GM19035 (cell line): ENCODE measurements around the gene KCNJ16.

Experiments
- ATAC-seq: cut with Tn5 transposase; IDR thresholded peaks from one replicate; pipeline ENCODE4 v1.9.1; 2021; ENCODE audit not compliant: unreplicated experiment

The KCNJ16 gene

DNA sequence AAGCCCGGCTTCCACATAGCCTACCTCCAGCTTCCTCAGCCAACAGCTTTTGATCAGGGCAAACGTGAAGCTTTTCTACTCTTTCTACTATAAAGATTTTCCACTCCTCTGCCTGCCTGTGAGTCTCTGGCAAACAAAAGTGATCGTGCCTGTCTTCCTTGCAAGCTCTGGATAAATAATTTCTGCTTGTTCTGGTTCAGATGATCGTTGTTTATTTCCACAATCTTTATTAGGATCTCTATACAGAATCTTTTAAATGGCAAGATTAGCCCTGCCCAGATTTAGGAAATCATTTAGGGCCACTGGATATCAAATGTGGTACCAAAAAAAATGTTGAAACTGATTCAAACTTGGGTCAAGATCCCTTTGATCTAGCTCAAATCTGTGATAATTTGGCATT is 20.4 kb downstream of the KCNJ16 start:
- ATAC-seq: no peak

DNA sequence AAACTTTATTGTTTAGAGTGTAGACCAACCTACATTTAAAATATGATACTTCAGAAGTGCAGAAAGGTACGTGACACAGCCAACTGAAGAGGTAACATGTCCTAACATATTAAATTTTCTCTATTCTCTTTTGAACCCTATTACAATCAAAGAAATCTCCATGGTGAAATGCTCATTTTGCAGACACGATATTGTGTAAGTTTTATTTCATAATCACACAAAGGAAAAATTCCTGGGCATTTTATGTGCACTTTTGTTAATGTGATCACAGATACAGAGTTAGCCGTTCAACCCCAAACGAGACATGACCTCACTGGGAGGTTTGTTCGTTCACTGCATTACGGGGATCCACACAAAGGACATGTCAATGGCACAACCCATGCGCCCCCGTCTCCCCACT is 21.8 kb downstream of the KCNJ16 start:
- no peak for ATAC-seq

DNA sequence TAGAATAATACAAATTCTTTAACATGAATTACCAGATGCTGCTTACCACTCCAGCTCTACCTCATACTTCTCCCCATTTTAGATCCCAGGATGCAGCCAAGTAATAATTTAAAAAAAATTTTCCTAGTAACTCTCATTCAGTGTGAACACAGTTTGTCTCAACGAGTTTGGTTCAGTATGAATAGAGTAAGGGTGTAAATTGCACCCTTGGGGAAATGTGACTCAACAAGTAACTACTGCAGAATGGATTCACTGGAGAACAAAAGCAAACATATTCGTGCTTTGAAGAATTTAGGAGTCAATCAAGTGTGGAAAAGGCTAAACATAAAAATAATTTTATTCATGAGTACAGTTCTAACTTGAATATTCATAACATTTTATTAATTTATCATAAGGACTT is 23.0 kb downstream of the KCNJ16 start:
- ATAC-seq: no peak

DNA sequence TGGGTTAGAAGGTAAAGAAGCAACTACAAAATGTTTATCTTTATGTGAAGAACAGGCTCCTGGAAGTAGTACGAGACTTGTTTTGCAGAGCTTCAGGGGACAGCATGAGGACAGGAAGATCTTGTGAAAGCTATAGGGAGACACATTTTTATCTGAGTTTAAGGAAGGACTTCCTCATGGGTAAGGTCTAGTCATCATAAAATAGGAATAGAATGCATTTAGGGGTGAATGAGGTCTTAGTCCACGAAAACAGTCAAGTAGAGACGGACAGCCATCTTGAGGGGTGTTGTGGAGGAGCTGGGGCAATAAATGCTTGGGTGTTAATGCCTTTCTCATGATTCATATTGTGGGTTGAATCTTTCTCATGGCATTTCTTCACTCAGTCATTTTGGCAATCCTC is 24.3 kb downstream of the KCNJ16 start:
- no peak for ATAC-seq

DNA sequence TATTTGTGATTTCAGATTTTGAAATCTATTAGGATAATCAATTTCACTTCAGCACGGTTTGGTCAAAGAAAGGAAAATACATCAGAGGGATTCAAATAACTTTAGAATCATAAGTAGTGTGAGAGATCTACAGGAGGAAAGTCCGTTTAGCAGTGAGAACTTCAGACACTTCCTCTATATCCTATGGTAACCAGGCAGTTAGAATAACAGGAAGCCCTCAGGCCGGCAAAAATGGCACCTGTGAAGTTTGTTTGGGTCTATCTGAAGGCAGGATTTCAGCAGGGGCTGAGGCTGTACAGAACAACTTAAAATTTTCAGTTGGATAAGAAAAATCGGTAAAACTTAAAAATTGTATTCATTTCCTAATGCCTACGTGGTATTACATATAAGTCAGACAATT is 24.9 kb downstream of the KCNJ16 start:
- no peak for ATAC-seq

DNA sequence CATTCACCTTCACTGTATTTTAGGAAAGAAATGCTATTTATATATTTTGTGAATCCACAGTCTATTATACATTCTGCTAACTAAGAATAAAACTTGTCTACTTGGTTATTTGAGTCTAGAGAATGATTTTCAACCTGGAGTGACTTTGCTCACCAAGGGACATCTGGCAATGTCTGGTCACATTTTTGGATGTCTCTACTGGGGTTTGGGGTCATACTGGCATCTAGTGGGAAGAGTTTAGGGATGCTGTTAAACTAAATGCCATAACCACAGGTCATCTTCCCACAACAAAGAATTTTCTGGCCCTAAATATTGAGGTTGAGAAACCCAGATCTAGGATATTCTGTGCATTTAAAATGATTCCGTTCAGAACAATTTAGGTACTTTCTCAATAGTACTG is 26.0 kb downstream of the KCNJ16 start:
- no peak for ATAC-seq

DNA sequence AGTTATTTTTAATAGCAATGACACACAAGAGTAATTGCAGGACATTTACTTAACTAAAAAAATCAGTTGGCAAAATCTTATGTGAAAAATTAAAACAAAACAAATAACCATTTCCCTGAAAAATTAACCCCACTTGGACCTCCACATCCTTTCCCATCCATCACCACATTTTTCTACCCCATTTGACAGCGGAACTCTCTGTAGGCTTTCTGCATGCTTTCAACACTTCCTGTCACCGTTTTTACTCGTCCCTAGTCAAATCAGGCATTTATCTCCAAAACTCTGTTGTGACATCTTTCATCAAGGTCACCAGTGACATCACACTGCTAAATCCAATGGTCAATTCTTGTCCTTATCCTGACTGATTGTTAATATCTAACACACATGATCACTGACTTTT is 27.5 kb downstream of the KCNJ16 start:
- ATAC-seq: no peak

DNA sequence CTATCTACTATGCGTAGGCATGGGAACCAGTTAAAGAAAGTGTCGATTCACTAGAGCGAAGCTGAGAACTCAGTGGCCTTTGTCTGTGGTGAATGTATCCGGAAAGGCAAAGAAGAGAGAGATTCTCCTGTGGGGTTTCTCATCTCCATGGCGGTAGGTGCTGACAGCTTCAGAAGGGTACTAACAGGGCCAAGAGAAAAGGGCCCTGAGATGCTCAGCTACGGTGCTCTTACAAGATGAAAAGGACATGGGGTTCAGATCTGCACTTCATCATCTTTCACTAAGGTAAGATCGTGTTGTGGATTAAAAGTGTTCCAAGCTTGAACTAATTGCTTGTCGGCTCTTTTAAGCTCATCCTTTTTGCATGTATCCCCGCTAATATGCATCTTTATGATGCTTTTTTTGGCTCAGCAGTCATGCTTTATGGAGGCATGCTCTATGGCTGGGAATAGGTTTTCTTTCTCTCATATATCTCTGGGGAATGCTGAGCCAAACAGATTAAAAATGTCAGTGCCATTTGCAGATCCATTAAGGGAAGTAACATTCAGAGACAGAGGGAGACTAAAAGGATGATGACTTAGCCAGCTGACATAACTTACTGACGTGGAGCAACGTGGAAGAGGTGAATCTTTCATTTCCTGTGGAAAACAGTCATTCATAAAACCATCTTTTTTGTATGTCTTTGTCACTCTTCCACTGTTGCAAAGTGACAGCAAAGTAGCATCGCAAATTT is 29.9 kb downstream of the KCNJ16 start:
- no peak for ATAC-seq

DNA sequence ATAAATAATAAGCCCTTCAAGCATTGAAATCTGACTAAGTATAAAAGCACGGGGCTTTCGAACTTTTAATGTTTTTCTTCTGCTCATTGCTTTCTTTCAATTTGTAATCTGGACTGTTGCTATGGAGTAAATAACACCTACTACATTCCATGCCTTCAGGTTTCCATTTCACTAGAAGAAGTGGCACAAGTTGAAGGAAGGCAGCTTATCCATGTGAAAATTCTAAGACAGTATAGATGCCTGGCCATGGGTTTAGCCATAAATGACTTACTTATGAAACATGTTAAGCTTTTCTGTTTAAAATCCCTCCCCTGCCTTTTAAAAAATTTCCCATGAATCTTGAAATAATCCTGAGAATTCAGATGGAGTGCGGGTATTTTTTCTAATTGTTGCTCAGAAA is 30.6 kb downstream of the KCNJ16 start:
- ATAC-seq: no peak

DNA sequence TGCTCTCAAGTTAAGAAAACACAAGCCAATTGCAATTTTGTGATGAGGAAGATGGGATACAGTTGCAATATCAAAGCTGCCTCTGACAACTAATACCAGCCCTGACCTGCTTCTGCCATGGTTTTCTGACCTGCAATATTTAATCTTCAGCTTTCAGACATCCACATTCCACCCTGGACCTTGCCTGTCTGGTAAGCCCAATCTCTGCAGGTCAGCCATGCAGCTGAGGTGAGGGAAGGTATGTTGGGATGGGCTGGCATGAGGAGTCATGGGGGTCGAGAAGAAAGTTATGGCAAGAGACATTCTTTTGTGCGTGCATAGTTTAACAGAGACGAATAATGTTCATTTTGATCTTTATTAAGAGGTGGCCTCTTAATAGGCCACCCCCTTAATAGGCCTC is 31.5 kb downstream of the KCNJ16 start:
- ATAC-seq: no peak

DNA sequence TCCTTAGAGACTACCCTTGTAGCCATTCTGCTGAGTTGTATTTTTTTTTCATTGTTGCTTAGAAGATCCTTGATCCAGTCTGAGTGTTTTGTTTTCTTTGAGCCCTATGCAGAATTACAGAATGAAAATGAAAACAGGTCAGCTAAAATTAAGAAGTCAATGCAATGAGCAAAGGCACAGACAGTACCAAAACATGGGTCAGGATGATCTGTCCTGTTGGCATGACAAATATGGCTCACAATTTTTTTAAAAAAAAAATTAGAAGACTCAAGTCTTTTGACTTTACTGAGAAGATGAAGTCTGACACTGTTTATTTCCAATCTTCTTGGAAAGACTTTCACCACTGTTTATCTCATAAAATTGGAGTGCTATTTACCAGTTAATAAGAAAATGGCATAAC is 32.4 kb downstream of the KCNJ16 start:
- ATAC-seq: no peak

DNA sequence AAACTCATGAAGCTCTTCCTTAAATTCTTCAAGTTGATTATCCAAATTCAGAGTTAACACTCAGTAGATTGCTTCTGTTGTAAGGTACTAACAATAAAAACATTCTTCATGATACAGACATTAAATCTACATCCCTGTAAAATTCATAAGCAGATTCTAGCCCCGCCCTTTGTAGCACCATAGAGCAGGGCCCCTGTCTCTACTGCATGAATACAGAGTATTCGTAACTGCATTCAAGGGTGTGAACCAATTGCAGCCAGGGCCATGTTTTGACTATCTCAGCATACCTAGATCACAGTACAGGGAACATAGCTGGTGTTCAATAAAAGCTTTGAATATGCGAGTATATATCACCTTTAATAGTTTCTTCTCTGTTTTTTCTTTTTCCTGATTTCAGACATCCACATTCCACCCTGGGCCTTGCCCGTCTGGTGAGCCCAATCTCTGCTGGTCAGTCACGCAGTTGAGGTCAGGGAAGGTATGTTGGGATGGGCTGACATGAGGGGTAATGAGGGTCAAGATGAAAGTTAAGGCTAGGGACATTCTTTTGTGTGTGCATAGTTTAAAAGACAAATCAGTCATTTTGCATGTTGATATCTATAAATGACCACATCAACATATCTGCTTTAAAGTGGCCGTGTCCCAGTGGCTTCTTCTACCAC is 33.0 kb downstream of the KCNJ16 start:
- no peak for ATAC-seq

DNA sequence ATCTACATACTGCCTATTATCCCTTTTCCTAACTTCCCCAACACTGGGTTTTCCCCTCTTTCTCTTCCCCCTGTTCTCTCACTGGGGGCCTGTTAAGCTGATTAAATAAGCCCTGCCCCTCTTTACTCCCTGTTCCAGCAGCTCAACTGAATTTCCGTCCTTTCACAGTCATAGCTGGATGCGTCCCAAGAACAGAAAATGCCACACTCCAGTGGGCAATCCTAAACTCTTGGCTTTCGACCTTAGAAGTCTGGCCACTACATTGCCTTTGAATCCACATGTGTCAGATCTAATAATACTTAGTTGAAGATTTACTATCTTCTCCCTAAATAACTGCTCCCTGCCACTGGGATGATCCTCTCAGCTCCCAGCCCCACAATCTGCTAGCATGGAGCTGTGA is 34.5 kb downstream of the KCNJ16 start:
- no peak for ATAC-seq

DNA sequence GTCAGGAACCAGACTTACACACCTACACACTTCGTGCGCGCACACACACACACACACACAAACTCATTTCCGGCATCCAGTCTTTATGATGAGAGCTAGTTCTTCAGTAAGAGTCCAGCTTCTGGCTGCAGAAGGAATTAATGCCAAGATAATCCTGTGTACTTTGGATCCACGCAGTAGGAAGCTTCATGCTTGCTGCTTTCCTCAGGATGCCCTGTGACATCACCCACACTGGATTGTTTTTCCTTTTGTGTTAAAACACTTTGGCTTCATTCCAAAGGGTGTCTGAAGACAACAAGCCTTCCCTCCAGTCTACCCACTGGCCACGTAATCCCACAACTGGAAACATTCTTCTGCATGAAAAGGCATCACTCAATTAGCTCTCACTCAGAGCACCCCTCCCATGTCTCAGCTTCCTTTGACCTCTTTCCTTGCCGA is 35.4 kb downstream of the KCNJ16 start:
- ATAC-seq: no peak

DNA sequence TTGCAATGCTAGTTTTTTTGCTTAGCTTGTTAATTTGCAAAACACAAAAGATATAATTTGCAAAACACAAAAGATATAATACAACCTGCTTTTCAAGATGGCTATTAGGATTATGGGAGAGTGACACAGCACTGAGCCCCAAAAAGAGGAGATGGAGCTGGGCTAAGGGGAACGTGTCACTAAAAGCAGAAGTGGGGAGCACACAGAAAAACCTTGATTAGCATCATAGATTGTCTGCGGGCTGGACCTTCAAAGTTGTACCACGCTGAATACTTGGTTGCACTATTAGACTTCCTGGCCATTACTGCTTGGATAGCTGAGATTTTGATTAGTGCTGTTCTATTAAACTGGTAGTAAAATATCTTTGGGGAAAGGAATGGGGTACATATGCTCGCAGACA is 36.2 kb downstream of the KCNJ16 start:
- no peak for ATAC-seq

DNA sequence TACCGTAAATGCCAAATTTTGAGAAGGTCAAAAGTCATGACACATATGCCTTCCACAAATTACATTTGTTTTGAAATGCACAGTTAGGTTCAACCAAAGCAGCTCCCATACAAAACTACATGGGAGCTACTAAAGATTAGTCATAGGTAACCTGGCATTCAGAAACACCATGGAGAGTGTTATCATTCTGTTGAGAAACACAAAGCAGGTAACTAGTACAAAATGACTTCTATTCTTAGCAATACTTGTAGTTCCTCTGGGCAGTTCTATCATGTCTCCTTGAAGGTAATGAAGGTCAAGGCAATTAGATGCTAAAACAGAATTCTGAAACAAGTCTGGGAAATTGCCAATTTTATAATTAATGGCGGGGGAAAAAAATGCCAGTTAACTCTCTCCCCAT is 39.4 kb downstream of the KCNJ16 start:
- ATAC-seq: no peak

DNA sequence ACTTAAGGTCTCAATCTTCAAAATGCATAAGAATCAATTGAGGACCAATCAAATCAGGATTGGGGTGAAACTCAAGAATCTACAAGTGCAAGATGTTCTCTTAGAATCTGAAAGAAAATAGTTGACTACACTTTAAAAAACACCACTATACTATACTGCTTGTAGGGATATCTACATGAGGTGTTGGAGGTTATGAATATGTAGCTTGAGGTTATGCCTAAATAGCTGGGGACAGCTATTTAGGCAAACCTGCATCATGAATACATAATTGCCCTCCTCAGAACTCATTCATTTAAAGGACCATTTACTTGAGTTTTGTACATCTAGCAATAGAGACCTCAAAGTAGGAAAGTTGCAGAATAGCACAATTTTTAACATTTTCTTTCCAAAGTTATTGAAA is 40.1 kb downstream of the KCNJ16 start:
- ATAC-seq: no peak

DNA sequence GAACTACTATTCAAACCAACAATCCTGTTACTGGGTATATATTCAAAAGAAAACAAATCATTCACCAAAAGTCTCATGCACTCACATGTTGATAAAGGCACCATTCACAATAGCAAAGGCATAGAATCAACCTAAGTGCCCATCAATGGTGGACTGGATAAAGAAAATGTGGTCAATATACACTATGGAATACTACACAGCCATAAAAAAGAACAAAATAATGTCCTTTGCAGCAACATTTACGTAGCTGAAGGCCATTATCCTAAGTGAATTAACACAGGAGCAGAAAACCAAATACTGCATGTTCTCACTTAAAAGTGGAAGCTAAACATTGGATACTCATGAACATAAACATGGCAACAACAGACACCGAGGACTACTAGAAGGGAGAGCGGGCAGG is 41.9 kb downstream of the KCNJ16 start:
- no peak for ATAC-seq

DNA sequence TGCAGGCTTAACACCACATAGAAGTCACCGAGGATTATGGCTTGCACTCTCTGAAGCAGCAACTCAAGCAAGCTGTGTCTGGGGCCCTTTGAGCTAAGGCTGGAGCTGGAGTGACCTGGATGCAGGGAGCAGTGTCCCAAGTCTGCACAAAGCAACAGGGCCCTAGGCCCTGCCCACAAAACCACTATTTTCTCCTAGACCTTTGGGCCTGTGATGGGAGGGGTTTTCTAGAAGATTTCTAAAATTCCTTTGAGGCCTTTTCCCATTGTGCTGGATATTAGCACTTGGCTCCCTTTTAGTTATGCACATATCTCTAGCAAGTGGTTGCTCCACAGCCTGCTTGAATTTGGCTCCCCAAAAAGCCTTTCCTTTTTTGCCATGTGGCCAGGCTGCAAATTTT is 44.5 kb downstream of the KCNJ16 start:
- ATAC-seq: no peak

DNA sequence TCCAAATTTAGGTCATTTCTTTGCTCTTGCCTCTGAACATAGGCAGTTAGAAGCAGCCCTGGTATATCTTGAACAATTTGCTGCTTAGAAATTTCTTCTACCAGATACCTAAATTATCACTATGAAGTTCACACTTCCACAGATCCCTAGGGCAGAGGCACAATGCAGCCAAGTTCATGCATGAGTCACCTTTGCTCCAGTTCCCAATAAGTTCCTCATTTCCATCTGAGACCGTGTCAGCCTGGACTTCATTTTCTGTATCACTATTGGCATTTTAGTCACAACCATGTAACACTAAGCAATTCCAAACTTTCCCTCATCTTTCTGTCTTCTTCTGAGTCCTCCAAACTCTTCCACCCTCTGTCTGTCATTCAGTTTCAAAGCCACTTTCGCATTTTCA is 45.0 kb downstream of the KCNJ16 start:
- no peak for ATAC-seq

DNA sequence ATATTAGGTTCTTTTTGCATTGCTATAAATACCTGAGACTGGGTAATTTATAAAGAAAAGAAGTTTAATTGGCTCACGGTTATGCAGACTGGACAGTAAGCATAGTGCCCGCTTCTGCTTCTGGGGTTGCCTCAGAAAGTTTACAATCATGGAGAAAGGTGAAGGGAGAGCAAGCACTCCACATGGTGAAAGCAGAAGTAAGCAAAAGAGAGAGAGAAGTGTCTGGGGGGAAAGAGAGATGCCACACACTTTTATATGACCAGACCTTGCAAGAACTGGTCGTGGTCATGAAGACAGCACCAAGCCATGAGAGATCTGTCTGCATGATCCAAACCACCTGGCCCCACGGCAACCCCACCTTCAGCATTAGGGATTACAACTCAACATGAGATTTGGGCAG is 45.4 kb downstream of the KCNJ16 start:
- no peak for ATAC-seq

DNA sequence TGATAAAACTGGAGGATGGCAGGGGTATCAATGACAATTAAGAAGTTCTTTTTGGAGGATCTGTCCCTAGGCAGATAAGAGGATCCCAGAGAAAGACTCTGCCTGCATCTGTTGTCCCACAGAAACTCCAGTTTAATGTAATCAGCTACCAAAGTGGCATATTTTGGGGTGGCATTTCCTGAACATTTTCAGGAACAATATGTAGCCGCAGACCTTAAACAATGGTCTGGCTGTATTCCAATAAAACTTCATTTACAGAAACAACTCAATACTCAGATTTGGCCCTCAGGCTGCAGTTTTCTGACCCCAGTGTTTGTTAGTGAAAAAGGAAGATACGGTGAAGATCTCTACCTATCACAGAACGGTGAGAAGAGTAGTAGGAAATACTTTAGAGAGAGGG is 46.1 kb downstream of the KCNJ16 start:
- ATAC-seq: no peak

DNA sequence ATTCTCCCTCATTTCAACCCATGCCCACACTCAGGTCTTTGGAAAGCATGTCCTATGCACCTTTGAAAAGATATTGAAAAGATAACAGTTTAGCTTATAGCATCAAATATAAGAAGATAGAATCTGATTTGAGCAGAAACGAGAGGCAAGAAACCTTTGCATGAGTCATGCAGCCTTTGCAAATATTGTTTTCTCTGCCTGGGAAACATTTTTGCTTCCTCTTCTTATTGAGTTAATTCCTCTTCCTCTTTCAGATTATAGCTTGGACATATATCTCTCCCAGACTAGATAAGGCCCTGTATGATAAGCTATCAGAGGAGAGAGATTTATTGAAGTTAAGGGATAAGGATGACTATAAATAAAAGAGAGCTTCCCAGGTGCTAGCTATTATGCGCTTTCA is 48.2 kb downstream of the KCNJ16 start:
- ATAC-seq: no peak
